Stimulated activated CD4-positive, alpha-beta T cell treated with anti-CD3 and anti-CD28 coated beads, Interleukin-4, amount 100 ng/mL, for 4 hours (primary cell): ENCODE results near the gene KLHL35.

Experiments used
- DNase-seq, 2 experiments: peaks; one replicate each; pipeline ENCODE4 v3.0.0-alpha.2; 2020

The KLHL35 gene

GRCh38 chr11:75432911-75433321 lies at the start of gene KLHL35:
TSS of gene KLHL35 (minus strand) at chr11:75433203. CDS start at chr11:75430629, 2,574 bp downstream.
- DNase-seq: no peak

- no peak for DNase-seq
Observed at GRCh38 chr11:75481922-75482606, 49.1 kb upstream of the KLHL35 start.

- no peak for DNase-seq
Observed at GRCh38 chr11:75481223-75481921, 48.4 kb upstream of the KLHL35 start.

- DNase-seq: no peak
Observed at GRCh38 chr11:75480185-75481175, 47.5 kb upstream of the KLHL35 start.

GRCh38 chr11:75479597-75480145 lies 46.7 kb upstream of the KLHL35 start:
- DNase-seq: no peak

- no peak for DNase-seq
Observed at GRCh38 chr11:75478783-75479596, 46.0 kb upstream of the KLHL35 start.

GRCh38 chr11:75477614-75477935 lies 44.6 kb upstream of the KLHL35 start:
- no peak for DNase-seq

GRCh38 chr11:75476739-75477613 lies 44.0 kb upstream of the KLHL35 start:
- DNase-seq: no peak

GRCh38 chr11:75475767-75476650 lies 43.0 kb upstream of the KLHL35 start:
- DNase-seq: no peak

- DNase-seq: peak; percentile 37 to 38
Observed at GRCh38 chr11:75474878-75475766, 42.1 kb upstream of the KLHL35 start.

GRCh38 chr11:75474240-75474639 lies 41.2 kb upstream of the KLHL35 start:
- DNase-seq: no peak

GRCh38 chr11:75473684-75474083 lies 40.7 kb upstream of the KLHL35 start:
- no peak for DNase-seq

- no peak for DNase-seq
Observed at GRCh38 chr11:75472081-75472732, 39.2 kb upstream of the KLHL35 start.

- DNase-seq: no peak
Observed at GRCh38 chr11:75471176-75471973, 38.4 kb upstream of the KLHL35 start.

GRCh38 chr11:75470476-75471080 lies 37.6 kb upstream of the KLHL35 start:
- DNase-seq: no peak

GRCh38 chr11:75469785-75470405 lies 36.9 kb upstream of the KLHL35 start:
- no peak for DNase-seq
